Hematopoietic multipotent progenitor cell treated with erythropoietin and hydrocortisone succinate and interleukin-3 and kit ligand, for 4 days (in vitro differentiated cells): ENCODE results near the gene SSH2.
"Not testable (repeated sequence)": the region's sequence is repeated elsewhere in the genome, so short reads cannot be mapped to it uniquely, and the experiment has no call there.

Source experiments
- DNase-seq: peaks from one replicate; pipeline ENCODE4 v3.0.0-alpha.2; 2015

Gene SSH2, protein sequence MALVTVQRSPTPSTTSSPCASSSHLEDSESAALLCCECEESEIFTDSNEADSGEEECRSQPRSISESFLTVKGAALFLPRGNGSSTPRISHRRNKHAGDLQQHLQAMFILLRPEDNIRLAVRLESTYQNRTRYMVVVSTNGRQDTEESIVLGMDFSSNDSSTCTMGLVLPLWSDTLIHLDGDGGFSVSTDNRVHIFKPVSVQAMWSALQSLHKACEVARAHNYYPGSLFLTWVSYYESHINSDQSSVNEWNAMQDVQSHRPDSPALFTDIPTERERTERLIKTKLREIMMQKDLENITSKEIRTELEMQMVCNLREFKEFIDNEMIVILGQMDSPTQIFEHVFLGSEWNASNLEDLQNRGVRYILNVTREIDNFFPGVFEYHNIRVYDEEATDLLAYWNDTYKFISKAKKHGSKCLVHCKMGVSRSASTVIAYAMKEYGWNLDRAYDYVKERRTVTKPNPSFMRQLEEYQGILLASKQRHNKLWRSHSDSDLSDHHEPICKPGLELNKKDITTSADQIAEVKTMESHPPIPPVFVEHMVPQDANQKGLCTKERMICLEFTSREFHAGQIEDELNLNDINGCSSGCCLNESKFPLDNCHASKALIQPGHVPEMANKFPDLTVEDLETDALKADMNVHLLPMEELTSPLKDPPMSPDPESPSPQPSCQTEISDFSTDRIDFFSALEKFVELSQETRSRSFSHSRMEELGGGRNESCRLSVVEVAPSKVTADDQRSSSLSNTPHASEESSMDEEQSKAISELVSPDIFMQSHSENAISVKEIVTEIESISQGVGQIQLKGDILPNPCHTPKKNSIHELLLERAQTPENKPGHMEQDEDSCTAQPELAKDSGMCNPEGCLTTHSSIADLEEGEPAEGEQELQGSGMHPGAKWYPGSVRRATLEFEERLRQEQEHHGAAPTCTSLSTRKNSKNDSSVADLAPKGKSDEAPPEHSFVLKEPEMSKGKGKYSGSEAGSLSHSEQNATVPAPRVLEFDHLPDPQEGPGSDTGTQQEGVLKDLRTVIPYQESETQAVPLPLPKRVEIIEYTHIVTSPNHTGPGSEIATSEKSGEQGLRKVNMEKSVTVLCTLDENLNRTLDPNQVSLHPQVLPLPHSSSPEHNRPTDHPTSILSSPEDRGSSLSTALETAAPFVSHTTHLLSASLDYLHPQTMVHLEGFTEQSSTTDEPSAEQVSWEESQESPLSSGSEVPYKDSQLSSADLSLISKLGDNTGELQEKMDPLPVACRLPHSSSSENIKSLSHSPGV (N-terminal part only)

DNA sequence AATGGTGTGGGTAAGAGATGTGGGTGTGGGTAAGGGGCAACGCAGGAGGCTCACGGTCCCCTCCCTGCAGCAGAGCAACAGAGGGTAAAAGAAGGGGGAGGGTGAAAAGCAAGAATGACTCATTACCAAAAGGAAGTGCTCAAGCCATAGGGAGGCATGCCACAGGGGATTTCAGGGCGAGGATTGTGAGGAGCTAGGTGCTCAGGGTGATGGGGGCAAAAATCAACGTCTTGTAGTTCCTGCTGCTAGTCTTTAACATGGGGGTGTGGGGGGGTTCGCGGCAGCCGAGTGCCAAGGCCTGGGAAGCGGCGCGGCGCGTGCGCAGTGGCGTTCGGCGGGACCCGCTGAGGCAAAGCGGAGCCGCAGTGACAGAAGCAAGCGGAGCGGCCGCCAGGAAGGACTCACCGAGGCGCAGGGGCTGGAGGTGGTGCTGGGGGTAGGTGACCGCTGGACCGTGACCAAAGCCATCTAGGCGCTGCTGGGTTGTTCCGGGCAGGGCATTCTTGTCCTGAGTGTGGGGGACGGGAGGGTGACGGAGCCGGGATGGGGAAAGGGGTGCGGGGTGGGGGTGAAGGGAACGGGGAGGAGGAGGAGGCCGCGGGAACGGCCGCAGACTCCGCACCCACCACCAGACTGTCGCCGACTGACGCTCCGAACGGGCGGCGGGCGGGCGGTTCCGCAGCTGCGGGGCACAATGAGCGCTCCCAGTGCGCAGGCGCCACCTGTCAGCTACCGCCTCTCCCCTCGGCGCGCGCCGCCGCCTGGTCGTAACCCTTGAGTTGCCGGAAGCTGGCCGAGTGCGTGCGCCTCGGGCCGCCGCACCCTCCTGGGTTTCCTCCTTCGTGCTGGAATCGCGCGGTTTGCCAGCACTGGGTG, at the start of gene SSH2:
TSS of gene SSH2 (minus strand) at position 696 of the 876 bp plus-strand sequence. CDS start at position 468, 228 bp downstream.
- peak; percentile 96 for DNase-seq

DNA sequence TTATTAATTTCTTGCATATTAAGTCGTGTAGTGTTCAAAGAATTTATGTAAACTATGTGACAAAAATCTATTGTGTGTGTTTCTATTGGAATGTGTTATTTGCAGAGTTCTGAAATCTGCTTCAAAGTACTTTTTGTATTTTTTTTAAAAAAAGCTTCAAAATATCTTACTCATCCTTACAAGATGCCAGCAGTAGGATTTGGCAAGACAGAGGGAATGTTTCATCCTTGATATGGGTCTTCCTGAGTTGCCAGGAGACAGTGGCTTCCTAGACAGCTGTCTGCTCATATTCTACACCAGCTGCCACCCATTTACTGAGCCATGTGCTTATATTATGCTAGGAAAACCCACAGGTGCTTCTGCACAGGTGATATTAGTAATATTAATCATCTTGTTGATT, 47.8 kb upstream of the SSH2 start:
- DNase-seq, result no peak

DNA sequence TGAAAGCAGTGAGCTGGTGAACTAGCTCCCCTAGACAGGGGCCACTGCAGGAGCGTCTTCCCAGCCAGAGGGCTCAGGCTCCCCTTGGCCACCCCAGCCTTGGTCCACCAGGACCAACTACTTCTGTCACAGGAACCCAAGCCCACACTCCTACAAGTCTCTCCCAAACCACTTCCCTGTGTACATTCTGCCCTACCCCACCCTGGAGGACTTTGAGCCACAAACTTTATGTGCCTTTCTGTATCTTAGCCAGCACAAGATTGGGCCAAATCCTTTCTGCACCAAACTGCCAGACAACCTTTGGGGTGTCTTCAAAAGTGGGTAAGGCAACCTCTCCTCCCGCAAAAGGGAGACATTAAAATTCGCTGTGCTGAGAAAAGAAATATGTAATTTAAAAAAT, 43.0 kb upstream of the SSH2 start:
- DNase-seq, result no peak

DNA sequence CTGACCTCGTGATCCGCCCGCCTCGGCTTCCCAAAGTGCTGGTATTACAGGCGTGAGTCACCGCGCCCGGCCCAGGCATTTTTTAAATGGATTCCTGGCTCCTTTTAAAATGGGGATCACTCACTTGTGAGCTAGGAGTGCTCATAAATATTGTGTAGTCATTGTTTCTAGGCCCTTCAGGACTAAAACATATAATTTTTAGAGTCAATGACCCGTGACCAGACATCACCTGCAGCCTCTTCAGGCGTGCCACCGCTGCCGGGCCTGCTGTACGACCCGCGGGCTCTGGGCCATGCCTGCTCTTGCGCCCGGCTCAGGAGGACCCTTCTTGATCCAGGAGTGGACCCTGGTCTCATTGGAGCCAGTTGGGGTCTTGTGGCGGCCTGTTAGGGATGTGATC, 42.2 kb upstream of the SSH2 start:
- DNase-seq, result no peak

DNA sequence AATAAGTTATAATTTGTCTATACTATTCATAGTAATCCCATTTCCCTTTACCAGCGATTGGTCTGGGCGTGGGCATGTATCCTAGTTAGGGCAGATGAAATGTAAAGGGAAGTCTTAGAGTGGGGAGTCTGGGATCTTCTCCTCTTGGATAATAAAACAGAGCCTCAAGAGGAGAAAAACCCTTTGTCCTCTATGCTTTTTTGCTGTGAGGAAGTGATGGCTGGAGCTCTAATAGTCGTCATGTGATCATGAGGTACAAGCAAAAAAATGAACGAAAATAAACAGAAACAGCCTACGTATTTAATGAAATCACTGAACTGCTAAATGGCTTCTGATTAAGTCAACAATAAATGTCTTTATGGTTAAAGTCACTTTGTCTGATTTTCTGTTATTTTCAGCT, 38.2 kb upstream of the SSH2 start:
- no peak for DNase-seq

DNA sequence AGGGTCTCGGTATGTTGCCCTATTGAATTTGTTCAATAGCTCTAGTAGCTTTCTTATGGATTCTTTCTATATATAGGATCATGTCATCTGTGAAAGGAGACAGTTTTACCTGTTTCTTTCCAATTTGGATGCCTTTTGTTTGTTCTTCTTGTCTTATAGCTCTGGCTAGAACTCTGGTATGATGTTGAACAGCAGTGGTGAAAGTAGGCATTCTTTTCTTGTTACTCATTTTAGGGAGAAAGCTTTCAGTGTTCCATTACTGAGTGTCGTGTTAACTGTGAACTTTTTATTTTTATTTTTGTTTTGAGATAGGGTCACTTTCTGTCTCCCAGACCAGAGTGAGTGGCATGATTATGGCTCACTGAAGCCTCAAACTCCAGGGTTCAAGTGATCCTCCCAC, 32.6 kb upstream of the SSH2 start:
- no peak for DNase-seq

DNA sequence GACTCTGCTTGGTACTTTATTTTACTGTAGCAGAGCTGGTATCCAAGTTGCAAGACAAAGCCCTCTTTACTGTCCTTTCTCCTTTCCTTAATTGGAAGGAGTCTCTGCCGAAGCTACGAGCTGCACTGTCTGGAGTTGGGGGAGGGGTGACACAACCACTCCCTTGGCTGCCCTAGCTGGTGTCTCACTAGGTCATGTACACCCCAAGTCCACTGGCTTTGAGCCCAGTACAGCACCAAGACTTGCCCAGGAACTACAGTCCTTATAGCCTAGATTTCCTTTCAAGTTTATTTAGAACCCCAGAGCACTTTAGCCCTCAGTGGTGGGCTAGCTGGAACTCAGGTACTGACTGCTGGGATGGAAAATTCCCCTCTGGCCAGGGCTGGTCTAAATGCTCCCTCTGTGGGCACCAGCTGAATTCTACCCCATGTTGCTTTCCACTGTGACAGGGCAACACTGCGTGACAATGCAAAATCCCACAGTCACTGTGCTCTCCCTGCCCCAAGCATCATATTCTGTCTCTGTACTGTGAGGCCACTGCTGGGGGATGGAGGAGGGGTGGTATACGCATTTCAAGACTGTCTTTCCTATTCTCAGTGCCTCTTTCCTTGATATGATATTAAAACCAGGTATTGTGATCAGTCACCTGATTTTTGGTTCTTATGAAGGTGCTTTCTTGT, 29.8 kb upstream of the SSH2 start:
- DNase-seq, result no peak

DNA sequence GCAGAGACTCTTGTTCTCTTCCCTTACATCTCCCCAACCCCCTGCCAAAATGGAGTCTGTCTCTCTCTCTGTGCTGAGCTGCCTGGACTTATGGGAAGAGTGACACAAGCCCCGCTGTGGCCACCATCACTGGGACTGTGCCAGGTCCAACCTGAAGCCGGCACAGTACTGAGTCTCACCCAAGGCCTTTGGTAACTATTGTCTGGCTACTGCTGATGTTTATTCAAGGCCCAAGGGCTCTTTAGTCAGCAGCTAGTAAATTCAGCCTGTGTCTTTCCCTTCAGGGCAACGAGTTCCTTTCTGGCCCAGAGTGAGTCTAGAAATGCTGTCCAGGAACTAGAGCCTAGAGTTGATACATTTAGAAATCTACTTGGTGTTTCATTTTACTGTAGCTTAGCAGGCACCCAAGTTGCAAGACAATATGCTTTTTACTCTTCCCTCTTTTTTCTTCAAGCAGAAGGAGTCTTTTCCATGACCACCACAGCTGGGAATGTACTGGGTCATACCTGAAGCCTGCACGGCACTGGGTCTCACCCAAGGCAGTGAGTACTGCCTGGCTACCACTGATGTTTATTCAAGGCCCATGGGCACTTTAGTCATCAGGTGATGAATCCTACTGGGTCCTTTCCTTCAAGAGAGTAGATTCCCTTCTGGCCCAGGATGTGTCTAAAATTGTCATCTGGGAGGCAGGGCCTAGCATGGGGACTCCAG, 29.1 kb upstream of the SSH2 start:
- no peak for DNase-seq

DNA sequence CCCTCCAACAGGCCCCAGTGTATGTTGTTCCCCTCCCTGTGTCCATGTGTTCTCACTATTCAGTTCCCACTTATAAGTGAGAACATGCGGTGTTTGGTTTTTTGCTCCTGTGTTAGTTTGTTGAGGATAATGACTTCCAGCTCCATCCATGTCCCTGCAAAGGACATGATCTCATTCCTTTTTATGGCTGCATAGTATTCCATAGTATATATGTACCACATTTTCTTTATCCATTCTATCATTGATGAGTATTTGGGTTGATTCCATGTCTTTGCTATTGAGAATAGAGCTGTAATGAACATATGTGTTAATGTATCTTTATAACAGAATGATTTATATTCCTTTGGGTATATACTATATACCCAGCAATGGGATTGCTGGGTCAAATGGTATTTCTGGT, 27.5 kb upstream of the SSH2 start:
- not testable (repeated sequence) for DNase-seq

DNA sequence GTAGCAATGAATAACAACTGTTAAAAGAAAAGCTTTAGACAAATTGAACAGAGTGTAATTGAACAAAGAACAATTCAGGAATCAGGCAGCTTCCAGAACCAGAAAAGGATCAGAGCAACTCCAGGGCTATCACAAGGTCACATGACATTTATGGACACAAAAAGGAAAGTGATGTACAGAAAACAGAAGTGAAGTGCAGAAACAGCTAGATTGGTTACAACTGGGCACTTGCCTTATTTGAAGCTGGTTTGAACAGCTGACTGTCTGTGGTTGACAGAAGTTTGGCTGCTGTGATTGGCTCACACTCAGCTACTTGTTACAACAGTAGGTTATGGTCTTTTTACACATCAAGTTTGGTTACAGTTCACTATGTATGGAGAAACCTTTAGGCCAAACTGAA, 26.2 kb upstream of the SSH2 start:
- peak; percentile 34 for DNase-seq

DNA sequence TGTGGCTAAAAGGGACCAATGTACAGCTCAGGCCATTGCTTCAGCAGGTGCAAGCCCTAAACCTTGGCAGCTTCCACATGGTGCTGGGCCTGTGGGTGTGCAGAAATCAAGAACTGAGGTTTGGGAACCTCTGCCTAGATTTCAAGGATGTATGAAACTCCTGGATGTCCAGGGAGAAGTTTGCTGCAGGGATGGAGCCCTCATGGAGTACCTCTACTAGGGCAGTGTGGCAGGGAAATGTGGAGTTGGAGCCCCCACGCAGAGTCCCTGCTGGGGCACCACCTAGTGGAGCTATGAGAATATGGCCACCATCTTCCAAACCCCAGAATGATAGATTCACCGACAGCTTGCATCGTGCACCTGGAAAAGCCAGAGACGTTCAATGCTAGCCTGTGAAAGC, 24.4 kb upstream of the SSH2 start:
- DNase-seq, result peak; percentile 6

DNA sequence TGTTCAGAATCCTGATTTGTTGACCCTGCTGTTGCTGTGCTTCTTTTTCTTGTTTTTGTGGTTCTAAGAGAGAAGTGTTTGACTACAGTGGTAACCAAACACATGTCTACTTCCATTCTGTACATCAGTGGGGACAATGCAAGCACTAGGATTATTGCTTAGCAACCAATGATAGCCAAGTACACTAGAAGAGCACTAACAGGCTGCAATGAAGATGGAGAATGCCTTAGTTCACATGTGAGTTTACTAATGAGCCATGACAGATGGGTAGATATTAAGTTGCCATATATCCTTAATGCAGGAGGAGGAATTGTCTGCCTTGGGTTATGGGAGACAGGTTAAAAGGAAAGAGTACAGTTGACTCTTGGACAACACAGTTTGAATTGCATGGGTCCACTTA, 19.7 kb upstream of the SSH2 start:
- DNase-seq, result peak; percentile 20

DNA sequence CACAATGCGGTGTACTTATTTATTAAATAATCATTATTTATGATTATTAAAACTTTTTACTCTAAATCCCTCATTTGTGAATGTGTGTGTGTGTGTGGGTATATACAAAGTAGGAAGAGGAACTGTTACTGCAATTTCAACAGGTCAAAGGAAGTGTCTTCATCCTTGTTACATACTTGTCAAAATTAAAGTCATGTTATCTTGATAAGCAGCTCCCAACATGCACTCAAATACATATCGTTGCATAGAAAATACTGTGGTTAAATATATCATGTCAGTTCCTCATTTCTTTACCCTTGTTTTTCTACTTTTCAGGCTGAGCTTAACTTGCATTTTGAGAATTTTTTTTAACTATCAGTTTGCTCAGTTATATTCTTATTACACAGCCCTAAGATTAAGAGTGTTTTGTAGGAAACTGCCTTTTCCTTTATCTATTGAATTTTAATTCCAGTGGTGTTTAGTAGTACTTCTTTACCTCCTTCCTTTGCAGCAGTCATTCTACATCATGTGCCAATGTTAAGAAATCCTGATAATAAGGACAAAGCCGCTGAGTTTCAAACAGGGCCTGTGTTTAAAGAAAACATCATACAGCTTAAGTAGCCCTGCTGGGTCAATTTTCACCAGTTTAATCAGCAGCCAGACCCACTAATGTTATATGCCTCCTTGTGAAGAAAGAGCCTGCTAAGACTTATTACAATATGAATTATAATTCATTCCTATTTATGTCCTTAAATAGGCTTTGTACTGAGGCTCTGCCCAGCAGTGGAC, 18.6 kb upstream of the SSH2 start:
- peak; percentile 91 for DNase-seq

DNA sequence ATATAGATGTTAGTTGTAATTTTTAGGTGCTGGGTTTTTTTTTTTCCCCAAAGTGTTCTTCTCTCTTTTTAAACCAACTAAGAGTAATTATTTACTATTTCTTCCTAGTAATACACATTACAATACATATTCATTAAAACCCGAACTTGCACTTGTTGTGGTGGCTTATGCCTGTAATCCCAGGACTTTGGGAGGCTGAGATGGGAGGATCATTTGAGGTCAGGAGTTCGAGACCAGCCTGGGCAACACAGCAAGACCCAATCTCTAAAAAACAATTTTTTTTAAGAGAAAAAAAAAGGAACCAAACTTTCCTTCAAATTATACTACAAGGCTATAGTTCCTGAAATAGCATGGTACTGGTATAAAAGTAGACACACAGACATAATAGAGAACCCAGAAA, 15.3 kb upstream of the SSH2 start:
- no peak for DNase-seq

DNA sequence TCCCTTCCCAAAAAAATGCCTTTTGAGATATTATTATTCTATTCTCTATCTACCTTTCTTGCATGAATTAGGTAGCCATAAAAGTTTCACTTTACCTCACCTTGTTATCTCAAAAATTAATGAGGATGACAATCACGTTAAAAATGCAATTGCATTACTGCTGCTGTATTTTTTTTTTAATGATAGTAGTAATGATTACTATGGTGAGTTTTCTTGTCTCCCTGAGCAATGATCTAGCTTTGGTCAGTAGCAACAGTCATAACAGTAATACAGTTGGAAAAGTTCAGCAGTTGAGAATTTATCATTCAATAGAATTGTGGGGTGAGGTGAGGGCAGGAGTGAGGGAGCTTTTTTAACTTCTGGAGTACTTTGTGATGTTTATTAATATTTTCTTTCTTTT, 11.3 kb upstream of the SSH2 start, which contains the start of gene EFCAB5:
TSS of gene EFCAB5 (plus strand) at position 301 of the 400 bp plus-strand sequence. CDS start 163 bp downstream, outside the sequence.
- no peak for DNase-seq

DNA sequence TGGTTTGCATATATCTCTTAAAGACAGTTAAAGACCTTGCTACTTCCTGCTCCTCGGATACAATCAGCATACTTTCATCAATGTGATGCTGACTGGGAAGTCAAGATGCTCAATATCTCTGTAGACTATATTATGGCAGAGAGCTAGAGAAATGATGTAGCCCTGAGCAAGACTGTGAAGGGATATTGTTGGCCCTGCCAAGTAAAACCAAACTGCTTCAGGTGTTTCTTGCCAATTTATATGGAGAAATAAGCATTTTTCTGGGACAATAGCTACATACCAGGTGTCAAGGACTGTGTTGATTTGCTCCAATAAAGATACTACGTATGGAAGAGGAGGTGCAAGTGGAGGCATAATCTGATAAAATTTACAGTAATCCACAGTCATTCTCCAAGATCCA, 6.7 kb upstream of the SSH2 start:
- no peak for DNase-seq

DNA sequence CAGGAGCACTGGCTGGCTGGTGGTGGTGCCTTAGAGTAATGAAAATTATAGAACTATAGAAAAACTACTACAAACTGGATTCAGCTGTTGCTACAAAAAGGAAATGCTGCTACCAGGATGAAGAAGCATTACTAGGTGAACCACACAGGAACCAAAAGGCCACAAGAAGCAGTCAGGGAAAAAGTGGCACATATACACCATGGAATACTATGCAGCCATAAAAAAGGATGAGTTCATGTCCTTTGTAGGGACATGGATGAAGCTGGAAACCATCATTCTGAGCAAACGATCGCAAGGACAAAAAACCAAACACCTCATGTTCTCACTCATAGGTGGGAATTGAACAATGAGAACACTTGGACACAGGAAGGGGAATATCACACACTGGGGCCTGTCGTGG, 5.9 kb upstream of the SSH2 start:
- not testable (repeated sequence) for DNase-seq

DNA sequence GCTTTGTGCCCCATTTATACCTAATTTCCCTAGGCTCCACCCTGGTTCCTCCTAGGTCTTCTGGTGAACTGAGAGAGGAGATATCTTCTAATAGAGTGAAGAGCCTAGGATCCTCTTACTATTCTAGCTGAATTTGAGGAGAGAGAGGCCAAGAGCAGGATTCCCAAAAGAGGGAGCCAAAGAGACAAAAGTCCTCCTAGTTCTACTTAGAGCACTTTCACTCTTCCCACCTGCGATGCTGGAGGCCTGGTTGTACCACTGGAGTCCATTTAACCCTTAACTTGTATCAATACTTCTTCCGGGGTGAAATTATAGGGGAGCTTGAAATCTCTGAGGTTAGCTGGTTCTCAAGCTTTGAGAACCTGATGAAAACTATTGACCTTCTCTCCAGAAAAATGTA, 3.4 kb upstream of the SSH2 start:
- DNase-seq, result no peak

DNA sequence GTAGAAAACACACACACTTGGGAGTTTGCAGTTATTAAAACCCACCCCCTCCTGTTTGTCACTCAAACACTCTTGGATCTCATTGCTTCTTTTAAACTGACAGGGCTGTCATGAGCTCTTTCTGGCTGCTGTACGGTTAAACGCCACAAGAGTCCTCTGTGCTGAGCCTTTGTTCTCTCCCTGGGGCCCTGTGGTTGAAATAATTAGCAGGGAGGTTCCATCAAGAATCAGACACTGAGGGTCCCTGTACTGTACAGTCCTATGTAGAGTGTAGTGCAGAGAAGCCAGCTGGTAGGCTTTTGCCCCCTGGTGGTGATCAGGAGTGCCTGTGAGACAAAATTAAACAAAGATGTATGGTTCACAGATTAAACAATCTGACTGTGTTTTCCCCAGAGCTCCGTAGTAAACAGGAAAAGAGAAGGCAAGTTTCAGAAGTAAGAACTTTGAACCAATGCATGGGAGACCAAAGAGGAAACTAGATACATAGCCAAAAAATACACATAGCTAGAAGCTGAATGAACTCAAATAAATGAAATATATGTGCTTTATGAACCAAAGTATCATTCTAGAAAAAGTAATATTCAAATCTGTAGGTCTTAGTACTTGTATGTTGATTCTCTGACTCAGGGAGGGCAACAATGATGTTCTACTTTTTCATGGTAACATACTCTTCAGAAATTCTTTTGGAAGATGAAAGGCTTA, 1.4 kb upstream of the SSH2 start:
- DNase-seq, result peak; percentile 97
